HFFc6 (cell line): Measurements from ENCODE around the gene BOLA2B. TPM values are rescaled to one million over a fixed set of nuclear protein-coding genes. Genes with fewer than 3 reads are reported as not detected.

ENCODE experiments used
- DNase-seq: peaks from one replicate; pipeline ENCODE4 v3.0.0-alpha.2; 2018
- H3K27ac Mint-ChIP-seq: 2 replicates; pipeline ENCODE4 v1.8.0; 2020; ENCODE audit warnings: mild to moderate bottlenecking, mixed read lengths
- H3K27me3 Mint-ChIP-seq: 2 replicates; pipeline ENCODE4 v1.8.0; 2021; ENCODE audit warnings: mild to moderate bottlenecking, moderate library complexity, mixed read lengths; ENCODE audit not compliant: insufficient read depth
- H3K36me3 Mint-ChIP-seq: 2 replicates; pipeline ENCODE4 v1.8.0; 2021; ENCODE audit warnings: low read depth, mixed read lengths
- H3K4me1 Mint-ChIP-seq: 2 replicates; pipeline ENCODE4 v1.8.0; 2020; ENCODE audit warnings: low read depth, mixed read lengths
- H3K4me3 Mint-ChIP-seq: 2 replicates; pipeline ENCODE4 v1.8.0; 2020; ENCODE audit warnings: mild to moderate bottlenecking, moderate library complexity, mixed read lengths
- H3K9me3 Mint-ChIP-seq: 2 replicates; pipeline ENCODE4 v1.8.0; 2020; ENCODE audit warnings: mild to moderate bottlenecking, mixed read lengths
- CTCF ChIP-seq: fragments of 200-600 bp; sonication (generic); IDR thresholded peaks from 2 replicates; pipeline ENCODE4 v1.5.0; 2021; ENCODE audit warnings: antibody characterized with exemption, mild to moderate bottlenecking
- total RNA-seq, 6 experiments: library from RNA; stranded (reverse); fragmentation: NEBNext Ultra II Directional; extraction: Animal tissue kit (Norgen Biotek cat#: 25700); gene quantifications; 2 replicates in 1 of 6; 3 replicates in 5 of 6; pipeline ENCODE4 v1.2.3, GENCODE V29; 2021

The BOLA2B gene
- total RNA-seq, 6 experiments from 2014 or later, result 113 to 142 (median 131) TPM

- H3K27ac Mint-ChIP-seq, result no peak overlapping the region
- DNase-seq, result no peak
- no peaks in the 10 kb centered on the region for H3K9me3 Mint-ChIP-seq
- no peak for TF ChIP-seq CTCF
- peaks cover 1% of the 10 kb centered on the region; the same call in 1 of the 2 replicates for H3K27me3 Mint-ChIP-seq
- no peak overlapping the region for H3K4me3 Mint-ChIP-seq
- H3K4me1 Mint-ChIP-seq, result no peaks in the 10 kb centered on the region
- no peaks in the 10 kb centered on the region for H3K36me3 Mint-ChIP-seq
Observed at GRCh38 chr16:30157214-30157613, 36.3 kb downstream of the BOLA2B start.

- Mint-ChIP-seq H3K4me3 (no peak overlapping the region), H3K36me3 (no peaks in the 10 kb centered on the region), H3K9me3 (peaks cover 11% of the 10 kb centered on the region; the same call in 1 of the 2 replicates), H3K27ac (no peak overlapping the region), H3K4me1 (no peaks in the 10 kb centered on the region), H3K27me3 (peaks cover 7% of the 10 kb centered on the region)
- no peak for DNase-seq
- no peak for TF ChIP-seq CTCF
Observed at GRCh38 chr16:30155188-30155587, 38.3 kb downstream of the BOLA2B start.

- Mint-ChIP-seq H3K4me3 (no peak overlapping the region), H3K9me3 (peaks cover 29% of the 10 kb centered on the region), H3K36me3 (peaks cover 15% of the 10 kb centered on the region), H3K27ac (no peak overlapping the region), H3K27me3 (peaks cover 11% of the 10 kb centered on the region), H3K4me1 (no peaks in the 10 kb centered on the region)
- no peak for TF ChIP-seq CTCF
- DNase-seq, result no peak
Observed at GRCh38 chr16:30152517-30152916, 40.9 kb downstream of the BOLA2B start.

GRCh38 chr16:30151091-30151490, 42.4 kb downstream of the BOLA2B start:
- Mint-ChIP-seq H3K27me3 (peaks cover 12% of the 10 kb centered on the region), H3K4me3 (no peak overlapping the region), H3K27ac (no peak overlapping the region), H3K4me1 (no peaks in the 10 kb centered on the region), H3K36me3 (peaks cover 15% of the 10 kb centered on the region), H3K9me3 (peaks cover 29% of the 10 kb centered on the region)
- DNase-seq, result no peak
- no peak for TF ChIP-seq CTCF

- peaks cover 15% of the 10 kb centered on the region for H3K36me3 Mint-ChIP-seq
- H3K4me1 Mint-ChIP-seq, result no peaks in the 10 kb centered on the region
- no peak overlapping the region for H3K4me3 Mint-ChIP-seq
- DNase-seq, result no peak
- no peak for TF ChIP-seq CTCF
- peaks cover 29% of the 10 kb centered on the region for H3K9me3 Mint-ChIP-seq
- H3K27me3 Mint-ChIP-seq, result peaks cover 12% of the 10 kb centered on the region
- no peak overlapping the region for H3K27ac Mint-ChIP-seq
Observed at GRCh38 chr16:30149250-30149930, 44.1 kb downstream of the BOLA2B start.
